ENCODE data around the gene P2RX3.

Gene P2RX3

DNA sequence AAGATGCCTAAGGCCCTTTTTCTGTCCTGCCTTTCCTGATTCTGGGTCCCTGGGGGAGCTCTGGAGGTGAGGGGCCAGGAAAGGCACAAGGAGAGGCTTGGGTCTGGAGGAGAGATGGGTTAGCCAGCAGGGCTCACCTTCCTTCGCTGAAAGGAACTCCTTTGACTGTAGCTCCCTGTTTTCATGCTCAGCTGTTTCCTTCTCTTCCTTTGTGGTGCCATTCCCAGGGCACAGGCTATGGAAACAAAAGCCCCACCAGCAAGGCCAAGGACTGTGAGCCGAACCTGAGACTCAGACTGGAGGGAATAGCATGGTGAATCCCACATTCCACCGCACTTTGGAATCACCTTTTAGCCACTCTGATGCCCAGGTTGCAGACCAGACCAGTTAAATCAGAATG, 78.3 kb downstream of the P2RX3 start:
- H3K4me1 ChIP-seq (ENCODE audit: insufficient read depth, low read length): peaks cover 7% of the 10 kb centered on the region; the same call in 1 of the 2 replicates
- peaks cover 32% of the 10 kb centered on the region for H3K79me2 ChIP-seq (ENCODE audit: insufficient read depth, low read length)
- ATAC-seq (ENCODE audit: insufficient read depth, low read depth): no peak
- no peak overlapping the region for H3K27ac ChIP-seq (ENCODE audit: low read length)
- H3K27me3 ChIP-seq (ENCODE audit: insufficient read depth, low read length, poor library complexity): no peaks in the 10 kb centered on the region
- H4K20me1 ChIP-seq (ENCODE audit: insufficient read depth, low read length): peaks cover 60% of the 10 kb centered on the region
- no peak overlapping the region for H3K4me2 ChIP-seq (ENCODE audit: insufficient read depth, low read length)
- H3K4me3 ChIP-seq (ENCODE audit: low read depth in 1 of 2, low read length in 2 of 2): no peak overlapping the region
- H3K36me3 ChIP-seq (ENCODE audit: insufficient read depth, low read length): peaks cover 96% of the 10 kb centered on the region
- no peak for DNase-seq
- TF ChIP-seq, protein P1, sequence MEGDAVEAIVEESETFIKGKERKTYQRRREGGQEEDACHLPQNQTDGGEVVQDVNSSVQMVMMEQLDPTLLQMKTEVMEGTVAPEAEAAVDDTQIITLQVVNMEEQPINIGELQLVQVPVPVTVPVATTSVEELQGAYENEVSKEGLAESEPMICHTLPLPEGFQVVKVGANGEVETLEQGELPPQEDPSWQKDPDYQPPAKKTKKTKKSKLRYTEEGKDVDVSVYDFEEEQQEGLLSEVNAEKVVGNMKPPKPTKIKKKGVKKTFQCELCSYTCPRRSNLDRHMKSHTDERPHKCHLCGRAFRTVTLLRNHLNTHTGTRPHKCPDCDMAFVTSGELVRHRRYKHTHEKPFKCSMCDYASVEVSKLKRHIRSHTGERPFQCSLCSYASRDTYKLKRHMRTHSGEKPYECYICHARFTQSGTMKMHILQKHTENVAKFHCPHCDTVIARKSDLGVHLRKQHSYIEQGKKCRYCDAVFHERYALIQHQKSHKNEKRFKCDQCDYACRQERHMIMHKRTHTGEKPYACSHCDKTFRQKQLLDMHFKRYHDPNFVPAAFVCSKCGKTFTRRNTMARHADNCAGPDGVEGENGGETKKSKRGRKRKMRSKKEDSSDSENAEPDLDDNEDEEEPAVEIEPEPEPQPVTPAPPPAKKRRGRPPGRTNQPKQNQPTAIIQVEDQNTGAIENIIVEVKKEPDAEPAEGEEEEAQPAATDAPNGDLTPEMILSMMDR (IDR thresholded peaks at IDR 0.05; ENCODE audit: borderline replicate concordance, extremely low read depth, low read length, poor library complexity, severe bottlenecking): no peak
- H3K9ac ChIP-seq (ENCODE audit: low read depth, low read length): no peak overlapping the region
- no peak overlapping the region for H2AFZ ChIP-seq (ENCODE audit: low read depth, low read length)
- no peaks in the 10 kb centered on the region for H3K9me3 ChIP-seq (ENCODE audit: insufficient read depth, low read length, severe bottlenecking)

DNA sequence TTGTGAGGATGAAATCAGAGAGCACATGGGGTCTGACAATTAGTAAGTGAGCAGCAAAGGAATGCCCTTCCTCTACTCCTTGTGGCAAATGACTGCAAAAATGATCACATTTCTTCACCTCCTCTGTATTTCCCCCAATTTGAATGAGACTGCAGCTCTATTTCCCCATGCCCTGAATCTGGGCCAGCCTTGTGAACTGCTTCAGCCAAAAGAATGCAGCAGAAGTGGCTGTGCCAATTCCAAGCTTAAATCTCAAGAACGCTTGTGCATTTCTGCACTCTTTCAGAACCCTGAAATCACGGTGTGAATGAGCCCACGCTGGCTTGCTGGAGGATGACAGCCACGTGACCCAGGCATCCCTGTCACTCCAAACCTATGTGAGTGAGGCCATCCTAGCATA, 78.9 kb downstream of the P2RX3 start:
- DNase-seq (no peak), ATAC-seq (ENCODE audit: insufficient read depth, low read depth) (no peak)
- Histone ChIP-seq H3K36me3 (ENCODE audit: insufficient read depth, low read length) (peaks cover 96% of the 10 kb centered on the region), H3K4me2 (ENCODE audit: insufficient read depth, low read length) (no peak overlapping the region), H3K9me3 (ENCODE audit: insufficient read depth, low read length, severe bottlenecking) (no peaks in the 10 kb centered on the region), H3K79me2 (ENCODE audit: insufficient read depth, low read length) (peaks cover 31% of the 10 kb centered on the region), H3K27me3 (ENCODE audit: insufficient read depth, low read length, poor library complexity) (no peaks in the 10 kb centered on the region), H4K20me1 (ENCODE audit: insufficient read depth, low read length) (peaks cover 60% of the 10 kb centered on the region), H3K4me1 (ENCODE audit: insufficient read depth, low read length) (peaks cover 7% of the 10 kb centered on the region; the same call in 1 of the 2 replicates), H3K4me3 (ENCODE audit: low read depth in 1 of 2, low read length in 2 of 2) (no peak overlapping the region), H2AFZ (ENCODE audit: low read depth, low read length) (no peak overlapping the region), H3K9ac (ENCODE audit: low read depth, low read length) (no peak overlapping the region), H3K27ac (ENCODE audit: low read length) (no peak overlapping the region)
- no peak for TF ChIP-seq EZH2 (IDR thresholded peaks at IDR 0.05; ENCODE audit: borderline replicate concordance, low read depth, low read length, severe bottlenecking)
- TF ChIP-seq, protein P1 (IDR thresholded peaks at IDR 0.05; ENCODE audit: borderline replicate concordance, extremely low read depth, low read length, poor library complexity, severe bottlenecking): no peak

DNA sequence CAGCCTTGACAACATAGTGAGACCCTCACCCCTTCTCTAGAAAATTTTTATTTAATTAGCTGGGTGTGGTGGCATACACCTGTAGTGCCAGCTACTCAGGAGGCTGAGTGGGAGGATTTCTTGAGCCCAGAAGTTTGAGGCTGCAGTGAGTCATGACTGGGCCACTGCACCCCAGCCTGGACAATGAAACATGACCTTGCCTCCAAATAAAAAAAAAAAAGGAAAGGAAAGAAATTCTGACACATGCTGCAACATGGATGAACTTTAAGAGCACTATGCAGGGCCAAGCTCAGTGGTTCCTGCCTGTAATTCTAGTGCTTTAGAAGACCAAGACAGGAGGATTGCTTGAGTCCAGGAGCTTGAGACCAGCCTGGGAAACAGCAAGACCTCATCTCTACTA, 80.0 kb downstream of the P2RX3 start:
- TF ChIP-seq, protein P1 (IDR thresholded peaks at IDR 0.05; ENCODE audit: borderline replicate concordance, extremely low read depth, low read length, poor library complexity, severe bottlenecking): no peak
- no peak for TF ChIP-seq EZH2 (IDR thresholded peaks at IDR 0.05; ENCODE audit: borderline replicate concordance, low read depth, low read length, severe bottlenecking)
- ATAC-seq (ENCODE audit: insufficient read depth, low read depth): no peak
- Histone ChIP-seq H3K4me2 (ENCODE audit: insufficient read depth, low read length) (no peak overlapping the region), H3K4me1 (ENCODE audit: insufficient read depth, low read length) (peaks cover 13% of the 10 kb centered on the region), H3K27ac (ENCODE audit: low read length) (no peak overlapping the region), H4K20me1 (ENCODE audit: insufficient read depth, low read length) (peaks cover 63% of the 10 kb centered on the region), H3K27me3 (ENCODE audit: insufficient read depth, low read length, poor library complexity) (no peaks in the 10 kb centered on the region), H3K4me3 (ENCODE audit: low read depth in 1 of 2, low read length in 2 of 2) (no peak overlapping the region), H3K36me3 (ENCODE audit: insufficient read depth, low read length) (peaks cover 96% of the 10 kb centered on the region), H3K9me3 (ENCODE audit: insufficient read depth, low read length, severe bottlenecking) (no peaks in the 10 kb centered on the region), H3K79me2 (ENCODE audit: insufficient read depth, low read length) (peaks cover 37% of the 10 kb centered on the region), H3K9ac (ENCODE audit: low read depth, low read length) (no peak overlapping the region), H2AFZ (ENCODE audit: low read depth, low read length) (no peak overlapping the region)
- no peak for DNase-seq

DNA sequence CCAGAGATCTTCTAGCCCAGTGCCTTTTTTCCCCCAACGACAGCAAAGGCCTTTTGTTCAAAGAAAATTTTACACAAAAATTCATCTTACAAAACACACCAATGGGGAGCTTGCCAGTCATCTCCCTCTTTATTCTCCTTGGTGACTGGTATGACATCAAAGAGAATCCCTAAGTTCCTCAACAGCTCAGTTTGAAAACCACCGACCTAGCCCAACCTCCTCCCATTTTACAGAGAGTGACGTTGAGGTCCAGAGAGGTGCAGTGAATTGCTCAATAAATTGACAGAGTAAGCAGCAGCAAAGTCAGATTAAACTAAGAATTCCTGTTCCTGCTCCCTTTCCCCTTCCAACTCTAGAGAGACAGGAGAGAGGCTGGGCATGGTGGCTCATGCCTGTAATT, 81.0 kb downstream of the P2RX3 start:
- Histone ChIP-seq H4K20me1 (ENCODE audit: insufficient read depth, low read length) (peaks cover 61% of the 10 kb centered on the region), H3K4me2 (ENCODE audit: insufficient read depth, low read length) (no peak overlapping the region), H3K4me3 (ENCODE audit: low read depth in 1 of 2, low read length in 2 of 2) (no peak overlapping the region), H3K36me3 (ENCODE audit: insufficient read depth, low read length) (peaks cover 94% of the 10 kb centered on the region), H3K27me3 (ENCODE audit: insufficient read depth, low read length, poor library complexity) (no peaks in the 10 kb centered on the region), H3K79me2 (ENCODE audit: insufficient read depth, low read length) (peaks cover 43% of the 10 kb centered on the region), H3K27ac (ENCODE audit: low read length) (no peak overlapping the region), H3K4me1 (ENCODE audit: insufficient read depth, low read length) (peaks cover 21% of the 10 kb centered on the region), H2AFZ (ENCODE audit: low read depth, low read length) (no peak overlapping the region), H3K9ac (ENCODE audit: low read depth, low read length) (no peak overlapping the region), H3K9me3 (ENCODE audit: insufficient read depth, low read length, severe bottlenecking) (no peaks in the 10 kb centered on the region)
- DNase-seq: no peak
- TF ChIP-seq, protein P1 (IDR thresholded peaks at IDR 0.05; ENCODE audit: borderline replicate concordance, extremely low read depth, low read length, poor library complexity, severe bottlenecking): no peak
- TF ChIP-seq EZH2 (IDR thresholded peaks at IDR 0.05; ENCODE audit: borderline replicate concordance, low read depth, low read length, severe bottlenecking): no peak
- ATAC-seq (ENCODE audit: insufficient read depth, low read depth): no peak
